Heart right ventricle (tissue), 16 donors: ENCODE measurements around the gene KPTN. TPM values are rescaled to one million over a fixed set of nuclear protein-coding genes. Genes with fewer than 3 reads are reported as not detected.

Source experiments
- ATAC-seq, 8 donors: fragments of 200-7000 bp; cut with Tn5 transposase; one replicate each; pipeline ENCODE4 v1.9.1; 2020; ENCODE audit warnings: mild to moderate bottlenecking in 8 of 8, moderate library complexity in 8 of 8, moderate number of reproducible peaks in 1 of 8
- DNase-seq, 2 donors: peaks; one replicate each; pipeline ENCODE4 v3.0.0-alpha.2; 2020
- H3K27ac ChIP-seq, 10 donors: fragments of 200-600 bp; sonication (generic) in 2 of 10; one replicate each; pipeline versions ENCODE4 v1.5.0 to v1.8.0; 2020 to 2022; ENCODE audit warnings: mild to moderate bottlenecking in 3 of 10
- H3K27me3 ChIP-seq, 7 donors: fragments of 200-600 bp; one replicate each; pipeline ENCODE4 v1.8.0; 2021 to 2022; ENCODE audit warnings: mild to moderate bottlenecking in 2 of 7
- H3K36me3 ChIP-seq, 9 donors: fragments of 200-600 bp; sonication (generic) in 1 of 9; one replicate each; pipeline versions ENCODE4 v1.5.0 to v1.8.0; 2020 to 2022; ENCODE audit warnings: mild to moderate bottlenecking in 2 of 9
- H3K4me1 ChIP-seq, 9 donors: fragments of 200-600 bp; sonication (generic) in 1 of 9; one replicate each; pipeline versions ENCODE4 v1.5.0 to v1.8.0; 2020 to 2022; ENCODE audit warnings: mild to moderate bottlenecking in 4 of 9
- H3K4me3 ChIP-seq, 10 donors: fragments of 200-600 bp; sonication (generic) in 2 of 10; one replicate each; pipeline versions ENCODE4 v1.5.0 to v1.8.0; 2020 to 2022; ENCODE audit warnings: mild to moderate bottlenecking in 7 of 10, moderate library complexity in 2 of 10
- H3K9me3 ChIP-seq, 11 donors: fragments of 200-600 bp in 10 of 11; sonication (generic) in 2 of 11; one replicate each; pipeline versions ENCODE4 v1.5.0 to v1.8.0; 2013 to 2022; ENCODE audit warnings: mild to moderate bottlenecking in 2 of 11, control low read depth in 1 of 11, moderate library complexity in 1 of 11
- WGBS, 2 donors: extraction: QIAGEN DNeasy Blood & Tissue Kit; methylation state at CpG; one replicate each; pipeline ENCODE4 v1.1.7; 2013; ENCODE audit warnings: inconsistent platforms in 1 of 2; 5-methylcytosine and 5-hydroxymethylcytosine counted together
- intact Hi-C, 10 donors: fragments of 100-400 bp; cut with DNase I; formaldehyde crosslinking; loops; one replicate each; pipeline versions ENCODE4 v1.11.1 to v1.14.2; 2022
- polyA plus RNA-seq, 2 donors: library from polyadenylated mRNA; stranded (reverse); fragments of 200-250 nt; gene quantifications; one replicate each; pipeline ENCODE4 v1.2.3, GENCODE V29; 2013
- total RNA-seq, 10 donors: library from RNA; stranded (reverse); fragmentation: NEBNext Ultra II Directional in 3 of 10; extraction: Animal tissue kit (Norgen Biotek cat#: 25700) in 3 of 10; gene quantifications; one replicate each; pipeline versions ENCODE4 v1.2.1 to v1.2.4, GENCODE V29; 2021 to 2023
- TF ChIP-seq, protein P1 (sequence below), 9 donors: fragments of 200-600 bp; sonication (generic) in 2 of 9; IDR thresholded peaks; one replicate each; pipeline versions ENCODE4 v1.5.0 to v1.8.0; 2021 to 2022; ENCODE audit warnings: antibody characterized with exemption in 9 of 9, mild to moderate bottlenecking in 5 of 9, moderate library complexity in 1 of 9
- donor health status: Arrhythmogenic right ventricular cardiomyopathy.
- donor health status: ischemic (EF 13 %, LVEDD 7.1; RV severe dilation, severe dysfunction).
- donor health status: healthy with polysubstance abuse.
- donor health status: DM: no; HTN: yes; CAD: no.
- donor health status: DM: no; HTN: no; CAD: no.
- donor health status: ischemic (EF 25% LVEDD 6.9; RV normal size, moderate dysfunction).
- donor health status: ischemic (EF 25% LVEDD 5.7; RV mildly dilated, moderate dysfunction).
- donor health status: healthy.
- donor health status: DM: yes; HTN: yes; CAD: no.
- donor health status: Ischemic cardiomyopathy.
- donor health status: ischemic (EF 35%, LVEDD 5.7; RV mildly dilated, moderate dysfunction).
- donor health status: nonischemic (EF 11% LVEDD 7.7; RV severe dilation, severe dysfunction).
- donor health status: DM: yes; HTN: yes; CAD: no.
- donor health status: PGD.
- donor health status: ischemic (EF 29% LVEDD 5.4; RV normal size, mild dysfunction).
- donor health status: nonischemic (EF 23%, LVEDD 6.1; RV moderate dilation, normal function).

KPTN gene
- total and polyA plus RNA-seq, 12 donors: 4.0 to 35.6 (median 9.0) TPM

DNA sequence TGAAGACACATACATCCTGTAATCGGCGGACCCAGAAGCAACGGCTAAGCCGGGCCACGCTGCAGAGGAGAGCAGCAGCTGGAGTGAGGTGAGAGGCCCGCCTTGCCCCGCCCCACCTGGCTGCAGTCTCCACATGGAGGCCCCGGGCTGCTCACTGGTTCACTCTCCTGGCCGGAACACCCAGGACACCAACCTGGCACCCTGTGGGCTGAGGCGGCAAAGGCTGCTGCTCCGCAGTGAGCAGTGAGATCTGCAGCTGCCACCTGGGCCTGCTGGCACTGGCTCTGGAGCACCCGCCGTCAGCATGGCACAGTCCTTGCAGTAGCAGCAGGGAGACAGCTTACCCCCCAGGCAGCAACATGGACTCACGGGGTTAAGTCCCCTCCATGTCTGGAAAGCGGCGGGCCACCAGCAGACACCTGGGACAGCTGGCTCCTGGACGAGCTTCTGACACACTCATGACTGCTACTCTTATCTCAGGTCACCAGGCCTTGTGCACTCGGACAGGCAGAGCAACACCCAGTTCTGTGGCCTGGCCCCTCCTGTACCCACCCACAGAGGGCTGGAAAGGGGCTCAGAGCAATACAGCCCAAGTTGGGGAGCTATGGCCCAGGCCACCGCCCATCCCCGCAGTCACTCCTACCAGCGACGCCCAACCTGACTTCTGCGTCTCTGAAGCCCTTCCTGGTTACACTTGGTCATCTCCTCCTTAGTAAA lies 13.2 kb upstream of the KPTN start:
- intact Hi-C loops: no loop called here
- peaks cover 0 to 97% (median 45%) of the 10 kb centered on the region in 9 donors for H3K36me3 ChIP-seq
- DNase-seq: no peak
- TF ChIP-seq, protein P1, sequence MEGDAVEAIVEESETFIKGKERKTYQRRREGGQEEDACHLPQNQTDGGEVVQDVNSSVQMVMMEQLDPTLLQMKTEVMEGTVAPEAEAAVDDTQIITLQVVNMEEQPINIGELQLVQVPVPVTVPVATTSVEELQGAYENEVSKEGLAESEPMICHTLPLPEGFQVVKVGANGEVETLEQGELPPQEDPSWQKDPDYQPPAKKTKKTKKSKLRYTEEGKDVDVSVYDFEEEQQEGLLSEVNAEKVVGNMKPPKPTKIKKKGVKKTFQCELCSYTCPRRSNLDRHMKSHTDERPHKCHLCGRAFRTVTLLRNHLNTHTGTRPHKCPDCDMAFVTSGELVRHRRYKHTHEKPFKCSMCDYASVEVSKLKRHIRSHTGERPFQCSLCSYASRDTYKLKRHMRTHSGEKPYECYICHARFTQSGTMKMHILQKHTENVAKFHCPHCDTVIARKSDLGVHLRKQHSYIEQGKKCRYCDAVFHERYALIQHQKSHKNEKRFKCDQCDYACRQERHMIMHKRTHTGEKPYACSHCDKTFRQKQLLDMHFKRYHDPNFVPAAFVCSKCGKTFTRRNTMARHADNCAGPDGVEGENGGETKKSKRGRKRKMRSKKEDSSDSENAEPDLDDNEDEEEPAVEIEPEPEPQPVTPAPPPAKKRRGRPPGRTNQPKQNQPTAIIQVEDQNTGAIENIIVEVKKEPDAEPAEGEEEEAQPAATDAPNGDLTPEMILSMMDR (IDR thresholded peaks at IDR 0.05): no peak
- ATAC-seq: peak in 6 of 8 donors; percentile 4 to 27 (median 10)
- no peaks in the 10 kb centered on the region for H3K27me3 ChIP-seq
- peak overlapping the region in 2 of 10 donors; percentile 7 to 41 for H3K27ac ChIP-seq
- H3K4me1 ChIP-seq: peaks cover 0 to 64% (median 36%) of the 10 kb centered on the region in 9 donors
- H3K4me3 ChIP-seq: no peak overlapping the region
- WGBS, 2 donors: 74 to 76% methylated on average over 23 of the region's 23 CpGs
- no peaks in the 10 kb centered on the region for H3K9me3 ChIP-seq

DNA sequence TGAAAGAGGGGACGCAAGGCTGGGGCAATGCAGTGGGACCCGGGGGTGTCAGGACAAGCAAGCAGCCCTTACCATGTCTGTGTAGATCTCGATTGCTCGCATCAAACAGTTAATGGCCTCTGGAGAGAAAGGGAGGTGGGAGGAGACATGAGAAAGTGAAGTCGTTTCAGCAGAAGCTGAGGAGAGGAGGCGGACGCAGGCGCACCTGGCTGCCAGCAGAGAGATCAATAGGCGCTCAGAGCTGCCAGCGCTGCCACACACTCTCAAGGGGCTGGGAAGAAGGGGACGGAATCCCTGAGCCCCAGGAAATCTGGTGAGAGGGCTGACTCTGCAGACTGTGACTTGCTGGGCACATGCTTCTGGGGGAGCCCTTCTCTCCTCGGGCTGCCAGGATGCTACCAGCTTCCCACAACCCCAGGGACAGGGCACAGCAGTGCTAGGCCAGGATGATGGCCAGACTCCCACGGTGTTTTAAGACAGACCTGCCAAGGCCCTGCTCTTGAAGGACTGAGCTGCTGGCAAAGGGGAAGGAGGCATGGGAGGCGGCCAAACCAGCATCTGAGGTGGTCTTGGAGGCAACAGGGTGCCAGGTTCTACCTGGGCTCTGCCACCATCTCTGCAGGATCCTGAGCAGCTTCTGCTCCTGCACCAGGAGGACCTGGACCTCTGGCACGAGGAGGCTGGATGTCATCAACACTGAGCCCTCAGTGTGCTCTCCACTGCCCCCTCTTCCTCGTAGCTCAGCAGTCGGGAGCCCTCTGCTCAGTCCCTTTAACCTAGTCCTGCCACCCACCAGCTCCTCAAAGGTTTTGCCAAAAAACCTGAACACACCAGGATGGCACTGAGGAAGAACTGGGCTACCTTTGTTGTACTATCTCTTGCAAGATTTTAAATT lies 11.7 kb upstream of the KPTN start:
- WGBS, 2 donors: 78 to 79% methylated on average over 17 of the region's 17 CpGs
- Histone ChIP-seq H3K4me3 (no peak overlapping the region), H3K9me3 (no peaks in the 10 kb centered on the region), H3K36me3 (peaks cover 0 to 97% (median 41%) of the 10 kb centered on the region in 9 donors), H3K27ac (no peak overlapping the region), H3K4me1 (peaks cover 0 to 70% (median 36%) of the 10 kb centered on the region in 9 donors), H3K27me3 (no peaks in the 10 kb centered on the region)
- intact Hi-C loops: no loop called here
- ATAC-seq (no peak), DNase-seq (no peak)
- TF ChIP-seq, protein P1 (IDR thresholded peaks at IDR 0.05): no peak

DNA sequence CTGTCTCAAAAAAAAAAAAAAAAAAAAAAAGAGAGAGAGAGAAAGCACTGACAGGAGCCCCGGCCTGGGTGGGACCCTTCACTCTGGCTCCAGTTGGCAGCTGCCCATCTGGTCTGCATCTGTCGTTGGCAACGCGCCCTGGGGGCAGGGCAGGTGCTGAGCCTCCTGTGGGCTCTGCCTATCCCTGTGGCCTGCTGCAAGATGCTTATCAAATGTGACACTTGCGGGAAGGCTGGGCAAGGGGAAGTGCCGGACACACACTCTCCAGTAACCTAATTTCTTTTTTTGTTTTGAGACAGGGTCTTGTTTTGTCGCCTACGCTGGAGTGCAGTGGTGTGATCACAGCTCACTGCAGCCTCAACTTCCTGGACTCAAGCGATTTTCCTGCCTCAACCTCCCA lies 10.7 kb upstream of the KPTN start:
- Histone ChIP-seq H3K4me3 (no peak overlapping the region), H3K36me3 (peaks cover 0 to 93% (median 33%) of the 10 kb centered on the region in 9 donors), H3K27ac (peak overlapping the region in 1 of 10 donors; percentile 71), H3K9me3 (no peaks in the 10 kb centered on the region), H3K27me3 (no peaks in the 10 kb centered on the region), H3K4me1 (peaks cover 0 to 70% (median 36%) of the 10 kb centered on the region in 9 donors)
- TF ChIP-seq, protein P1 (IDR thresholded peaks at IDR 0.05): no peak
- WGBS, 2 donors: 52 to 56% methylated on average over 9 of the region's 9 CpGs
- DNase-seq: no peak
- intact Hi-C loops: no loop called here
- ATAC-seq: no peak

DNA sequence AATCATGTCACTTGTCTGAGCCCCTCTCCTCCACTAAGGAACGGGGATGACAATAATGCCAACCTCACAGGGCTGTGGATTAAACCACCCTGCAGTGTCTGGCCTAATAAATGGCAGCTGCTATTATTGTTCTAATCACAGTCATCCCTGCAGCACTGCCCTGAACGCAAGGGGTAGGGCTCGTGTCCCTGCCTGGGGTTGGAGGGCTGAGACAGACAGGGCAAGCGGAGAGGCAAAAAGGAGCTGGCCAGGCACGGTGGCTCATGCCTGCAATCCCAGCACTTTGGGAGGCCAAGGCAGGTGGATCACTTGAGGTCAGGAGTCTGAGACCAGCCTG lies 10.2 kb upstream of the KPTN start:
- DNase-seq: no peak
- peak overlapping the region in 7 of 10 donors; percentile 5 to 71 (median 55) for H3K27ac ChIP-seq
- no peak for ATAC-seq
- TF ChIP-seq, protein P1 (IDR thresholded peaks at IDR 0.05): no peak
- no peaks in the 10 kb centered on the region for H3K9me3 ChIP-seq
- peaks cover 0 to 93% (median 33%) of the 10 kb centered on the region in 9 donors for H3K36me3 ChIP-seq
- peaks cover 0 to 70% (median 36%) of the 10 kb centered on the region in 9 donors for H3K4me1 ChIP-seq
- intact Hi-C loops: no loop called here
- 81% methylated on average over 5 of the region's 5 CpGs for WGBS, 2 donors
- no peak overlapping the region for H3K4me3 ChIP-seq
- H3K27me3 ChIP-seq: no peaks in the 10 kb centered on the region
